ENCODE data around the gene DNAI2.

Gene DNAI2, protein sequence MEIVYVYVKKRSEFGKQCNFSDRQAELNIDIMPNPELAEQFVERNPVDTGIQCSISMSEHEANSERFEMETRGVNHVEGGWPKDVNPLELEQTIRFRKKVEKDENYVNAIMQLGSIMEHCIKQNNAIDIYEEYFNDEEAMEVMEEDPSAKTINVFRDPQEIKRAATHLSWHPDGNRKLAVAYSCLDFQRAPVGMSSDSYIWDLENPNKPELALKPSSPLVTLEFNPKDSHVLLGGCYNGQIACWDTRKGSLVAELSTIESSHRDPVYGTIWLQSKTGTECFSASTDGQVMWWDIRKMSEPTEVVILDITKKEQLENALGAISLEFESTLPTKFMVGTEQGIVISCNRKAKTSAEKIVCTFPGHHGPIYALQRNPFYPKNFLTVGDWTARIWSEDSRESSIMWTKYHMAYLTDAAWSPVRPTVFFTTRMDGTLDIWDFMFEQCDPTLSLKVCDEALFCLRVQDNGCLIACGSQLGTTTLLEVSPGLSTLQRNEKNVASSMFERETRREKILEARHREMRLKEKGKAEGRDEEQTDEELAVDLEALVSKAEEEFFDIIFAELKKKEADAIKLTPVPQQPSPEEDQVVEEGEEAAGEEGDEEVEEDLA

DNA sequence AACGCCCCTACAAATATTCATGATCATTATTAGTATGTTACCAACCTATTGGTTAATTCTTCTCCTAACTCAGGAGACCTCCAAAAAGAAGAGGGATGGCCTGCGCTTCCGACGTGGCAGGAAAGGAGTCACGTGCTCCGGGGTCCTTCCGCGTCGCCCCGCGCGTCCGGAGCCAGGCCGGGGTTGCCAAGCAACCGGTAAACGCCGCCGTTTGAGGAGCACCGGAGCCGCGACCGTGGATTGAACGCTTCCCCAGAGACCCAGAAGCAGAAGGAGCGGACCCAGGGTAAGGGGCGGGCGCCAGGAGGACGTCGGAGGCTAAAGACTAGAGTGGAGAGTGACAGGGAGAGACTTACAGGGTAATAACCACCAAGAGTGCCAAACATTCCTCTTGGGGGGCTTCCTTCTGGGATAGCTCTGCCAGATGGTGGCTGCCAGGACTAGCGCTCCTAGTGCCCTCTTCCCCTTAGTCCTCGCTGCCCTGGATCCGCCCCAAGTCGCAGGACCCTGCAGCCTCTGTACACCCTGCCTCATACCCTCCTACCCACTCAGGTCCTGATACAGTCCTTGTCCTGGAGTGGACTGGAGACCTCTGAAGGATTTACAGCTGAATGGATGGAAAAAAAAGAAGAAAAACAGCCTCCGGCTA, at the start of gene DNAI2:
DNAI2 (plus strand) TSS at position 175 of the 649 bp plus-strand sequence. CDS start 7,584 bp downstream, outside the sequence.
- no peak for FAIRE-seq

DNA sequence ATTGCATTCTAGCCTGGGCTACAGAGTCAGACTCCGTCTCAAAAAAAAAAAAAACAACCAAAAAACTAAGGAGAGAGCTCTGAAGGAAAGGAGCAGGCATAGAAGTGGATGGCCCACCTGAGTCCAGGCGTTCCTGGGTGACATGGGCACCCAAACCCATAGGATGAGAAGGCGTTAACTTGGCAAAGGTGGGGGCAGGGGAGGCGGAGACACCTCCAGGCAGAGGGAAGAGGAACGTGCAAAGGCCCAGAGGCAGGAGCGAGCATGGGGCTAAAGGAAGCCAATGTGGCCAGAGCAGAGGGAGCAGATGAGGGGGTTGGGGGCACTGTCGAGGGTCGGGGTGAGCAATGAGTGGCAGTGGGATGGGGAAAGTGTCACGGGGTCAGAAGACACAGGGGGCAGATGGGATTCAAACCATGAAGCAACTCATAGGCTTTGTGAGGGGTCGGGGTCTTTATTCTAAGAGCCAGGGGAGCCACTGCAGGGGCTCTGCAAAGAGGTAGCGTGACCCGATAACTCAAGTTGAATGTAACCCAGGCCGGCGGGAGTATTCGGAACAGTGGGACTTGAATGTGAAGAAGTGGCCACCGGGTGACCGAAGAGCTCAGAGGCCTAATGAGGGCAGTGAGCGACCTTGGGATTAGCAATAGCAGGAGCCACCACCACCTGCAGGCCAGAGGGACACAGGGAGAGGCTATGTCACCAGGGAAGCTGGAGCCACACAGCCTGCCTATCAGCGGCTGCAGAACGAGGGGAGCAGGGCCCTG, 48.9 kb upstream of the DNAI2 start:
- no peak for FAIRE-seq

DNA sequence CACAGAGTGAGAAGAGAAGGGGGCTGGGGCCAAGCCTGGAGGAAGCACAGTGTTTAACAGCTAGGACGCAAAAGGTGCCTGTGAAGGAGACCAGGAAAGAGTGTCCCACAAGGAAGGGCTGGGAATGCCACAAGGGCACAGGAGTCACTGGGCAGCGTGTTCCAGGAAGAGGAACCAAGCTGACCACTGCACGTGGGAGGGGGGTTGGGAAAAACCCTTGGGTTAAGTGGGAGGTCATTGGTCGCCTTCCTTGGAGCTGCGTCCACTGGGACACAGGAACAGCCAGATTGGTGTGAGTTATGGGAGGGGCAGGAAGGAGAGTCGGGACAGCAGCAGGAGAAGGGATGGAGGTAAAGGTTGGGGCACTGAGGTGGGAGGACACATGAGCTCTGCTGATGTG, 47.8 kb upstream of the DNAI2 start:
- FAIRE-seq = no peak

DNA sequence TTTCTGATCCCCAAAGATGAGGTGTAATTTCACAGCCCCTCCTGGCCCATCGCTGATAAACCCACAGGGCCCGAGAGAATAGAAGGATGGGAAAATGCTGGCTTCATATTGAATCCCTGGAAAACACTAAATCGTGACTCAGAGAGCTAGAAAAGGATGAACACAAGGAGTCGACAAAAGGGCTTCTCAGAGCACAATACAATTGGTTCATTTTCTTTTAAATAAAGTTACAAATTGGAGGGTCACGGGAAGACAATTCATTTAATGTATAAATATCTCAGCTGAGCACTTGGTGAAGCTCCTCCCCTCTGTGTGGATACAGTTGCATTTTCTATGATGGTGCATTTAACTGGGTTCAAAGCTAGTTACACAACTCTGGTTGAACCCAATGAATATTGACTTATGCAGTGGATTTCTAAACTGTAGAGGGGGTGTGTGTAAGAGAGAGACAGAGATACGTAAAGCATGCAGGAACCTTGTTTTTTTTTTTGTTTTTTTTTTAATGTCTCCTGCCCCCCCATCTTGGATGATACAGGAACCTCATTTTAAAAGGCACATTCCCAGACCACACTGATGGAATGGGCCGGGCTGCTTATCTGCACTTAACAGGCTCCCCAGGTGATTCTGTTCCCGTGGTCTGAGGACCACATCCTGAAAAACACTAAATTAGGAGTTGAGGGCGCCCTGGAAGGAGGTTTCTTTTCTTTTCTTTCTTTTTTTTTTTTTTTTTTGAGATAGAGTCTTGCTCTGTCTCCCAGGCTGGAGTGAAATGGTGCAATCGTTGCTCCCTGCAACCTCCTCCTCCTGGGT, 46.6 kb upstream of the DNAI2 start:
- no peak for FAIRE-seq

DNA sequence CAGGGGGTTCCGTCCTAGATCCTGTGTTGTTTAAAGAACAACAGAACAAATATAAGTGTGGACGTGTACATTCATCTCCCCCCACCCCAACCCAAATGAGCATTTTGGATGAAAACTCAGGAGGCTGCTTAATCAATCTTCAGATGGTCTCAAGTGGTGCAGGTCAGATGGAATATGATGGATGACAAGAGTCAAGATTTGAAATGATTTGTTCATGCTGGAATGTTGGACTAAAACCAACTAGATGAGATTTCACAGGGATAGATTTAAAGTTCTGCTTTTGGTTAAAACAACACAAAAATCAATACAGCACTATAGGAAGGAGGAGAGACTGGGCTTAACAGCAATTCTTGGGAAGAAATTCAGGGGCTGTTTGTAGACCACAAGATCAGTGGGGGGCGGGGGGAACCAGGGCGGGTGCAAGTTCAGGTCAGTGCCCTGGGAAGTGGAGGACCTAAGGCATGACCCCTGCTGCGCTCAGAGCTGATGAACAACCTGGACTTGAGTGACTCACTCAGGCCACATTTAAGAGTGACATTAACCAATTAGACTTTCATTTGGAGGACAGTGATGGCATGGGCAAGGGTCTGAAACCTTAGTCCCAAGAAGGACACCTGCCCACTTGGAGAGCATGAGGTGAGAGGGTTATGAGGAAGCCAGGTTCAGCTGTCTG, 45.6 kb upstream of the DNAI2 start:
- no peak for FAIRE-seq

DNA sequence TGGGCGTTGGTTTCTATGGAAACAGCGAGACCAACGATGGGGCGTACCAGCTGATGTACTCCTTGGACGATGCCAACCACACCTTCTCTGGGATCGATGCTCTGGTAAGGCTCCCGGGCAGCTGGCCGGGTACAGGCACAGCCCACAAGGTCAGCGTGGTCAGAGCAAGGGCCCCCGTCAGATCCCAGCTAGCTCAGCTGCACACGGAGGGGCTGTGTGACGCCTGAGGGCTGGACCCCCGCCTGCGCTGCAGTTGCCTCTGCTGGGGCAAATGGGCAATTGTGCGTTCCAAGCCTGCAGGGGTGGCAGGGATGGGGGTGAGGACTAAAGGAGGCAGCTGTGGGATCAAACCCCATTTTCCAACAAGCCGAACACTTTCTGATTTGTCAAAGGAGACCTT, 43.1 kb upstream of the DNAI2 start:
- no peak for FAIRE-seq

DNA sequence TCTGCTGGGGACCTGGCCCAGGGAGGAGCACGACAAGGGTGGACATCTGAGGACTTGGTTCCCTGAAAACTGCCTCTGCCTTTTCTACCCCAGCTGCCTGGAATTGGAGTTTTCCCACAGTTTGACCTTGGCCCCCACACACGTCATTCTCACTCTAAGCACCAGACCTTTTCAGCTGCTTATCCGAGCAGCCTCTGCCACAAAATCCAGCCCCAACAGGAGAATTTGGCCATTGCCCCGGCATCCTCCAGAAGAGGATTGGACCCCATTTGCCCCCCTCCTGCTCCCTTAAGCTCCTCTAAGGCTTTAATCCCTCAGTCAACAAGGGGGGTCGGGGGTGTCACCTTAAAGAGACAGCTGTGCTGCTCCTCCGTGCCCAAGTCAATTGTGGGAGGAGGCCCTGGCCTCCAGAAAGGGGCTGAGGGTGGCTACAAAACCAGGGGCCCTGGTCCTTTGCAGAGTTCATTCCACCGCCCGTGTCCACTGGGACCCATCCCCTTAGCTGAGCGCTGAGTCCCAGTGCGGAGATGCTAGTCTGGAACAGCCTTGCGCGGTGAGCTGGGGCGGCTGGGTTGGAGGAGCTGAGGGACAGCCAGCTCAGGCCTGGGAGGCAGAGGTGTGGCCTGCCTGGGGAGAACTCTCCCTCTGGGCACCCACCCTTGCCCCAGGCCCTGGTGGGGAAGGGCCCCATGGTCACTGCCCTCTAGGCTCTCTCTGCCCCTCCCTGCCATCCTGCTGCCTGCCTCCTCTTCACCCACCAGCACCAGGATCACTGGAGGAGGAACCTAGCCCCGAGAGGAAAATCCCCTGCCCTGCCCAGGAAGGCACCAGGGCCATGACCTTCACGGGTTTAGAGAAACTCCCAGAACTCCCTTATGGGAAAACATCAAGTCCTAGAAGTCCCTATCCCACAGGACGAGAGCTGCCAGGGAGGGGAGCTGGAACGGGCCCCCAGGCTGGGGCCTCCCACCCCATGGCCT, 41.8 kb upstream of the DNAI2 start:
- no peak for FAIRE-seq

DNA sequence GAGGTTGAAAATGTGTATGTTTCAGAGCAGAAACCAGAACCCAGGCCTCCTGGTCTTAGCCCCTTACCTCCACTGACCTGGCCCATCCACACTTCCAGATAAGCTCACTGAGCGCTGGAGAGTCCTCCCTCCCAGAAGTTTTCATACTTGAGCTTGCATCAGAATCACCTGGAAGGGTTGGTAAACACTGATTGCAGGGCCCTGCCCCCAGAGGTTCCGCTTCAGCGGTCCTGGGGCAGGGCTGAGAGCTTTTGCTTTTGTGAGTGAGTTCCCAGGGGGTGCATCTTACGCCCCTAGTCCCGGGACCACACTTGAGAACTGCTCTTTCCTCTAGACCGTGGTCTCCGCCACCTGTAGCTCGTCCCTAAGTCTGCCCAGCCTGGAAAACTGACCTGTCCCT, 40.1 kb upstream of the DNAI2 start:
- no peak for FAIRE-seq

DNA sequence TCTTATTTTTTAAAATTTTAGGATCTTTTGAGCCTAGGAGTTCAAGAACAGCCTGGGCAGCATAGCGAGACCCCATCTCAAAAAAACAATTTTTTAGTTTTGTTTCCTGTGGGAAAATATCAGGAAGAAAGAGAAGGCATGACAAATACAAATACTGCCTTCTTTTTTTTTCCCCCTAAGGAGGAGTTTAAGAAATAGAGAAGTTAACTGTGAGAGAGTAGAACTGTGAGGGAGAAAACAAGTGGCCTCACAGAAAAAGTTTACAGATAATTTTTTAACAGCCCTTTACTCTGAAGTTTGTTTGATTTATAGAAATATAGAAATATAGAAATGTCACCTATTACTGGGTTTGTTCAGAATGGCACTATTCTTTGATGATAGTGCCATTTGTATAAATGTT, 39.5 kb upstream of the DNAI2 start:
- FAIRE-seq = no peak

DNA sequence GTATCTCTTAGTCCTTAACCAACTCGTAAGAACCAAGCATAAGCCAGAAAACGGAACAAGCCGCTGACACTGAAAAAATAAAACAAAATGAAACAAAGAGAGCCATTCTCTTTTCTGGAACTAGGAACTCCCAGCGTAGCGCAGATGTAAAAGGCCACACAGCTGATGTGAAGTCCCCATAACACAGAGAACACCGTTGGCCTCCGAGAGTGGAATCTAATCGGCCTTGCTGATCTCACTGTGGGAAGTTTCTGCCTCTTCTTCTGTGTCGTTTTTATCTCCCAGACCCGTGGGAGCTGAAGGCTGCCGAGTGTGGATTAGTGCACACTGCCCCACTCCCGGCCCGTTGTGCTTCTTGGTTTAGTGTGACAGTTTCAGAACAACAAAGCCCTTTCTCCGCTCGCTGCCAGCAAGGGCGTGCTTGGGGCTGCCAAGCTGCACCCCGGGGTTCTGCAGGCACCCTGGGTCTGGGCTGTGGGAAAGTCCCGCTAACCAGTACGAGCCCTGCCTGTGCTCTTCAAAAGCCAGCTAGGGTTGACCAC, 38.9 kb upstream of the DNAI2 start:
- no peak for FAIRE-seq

DNA sequence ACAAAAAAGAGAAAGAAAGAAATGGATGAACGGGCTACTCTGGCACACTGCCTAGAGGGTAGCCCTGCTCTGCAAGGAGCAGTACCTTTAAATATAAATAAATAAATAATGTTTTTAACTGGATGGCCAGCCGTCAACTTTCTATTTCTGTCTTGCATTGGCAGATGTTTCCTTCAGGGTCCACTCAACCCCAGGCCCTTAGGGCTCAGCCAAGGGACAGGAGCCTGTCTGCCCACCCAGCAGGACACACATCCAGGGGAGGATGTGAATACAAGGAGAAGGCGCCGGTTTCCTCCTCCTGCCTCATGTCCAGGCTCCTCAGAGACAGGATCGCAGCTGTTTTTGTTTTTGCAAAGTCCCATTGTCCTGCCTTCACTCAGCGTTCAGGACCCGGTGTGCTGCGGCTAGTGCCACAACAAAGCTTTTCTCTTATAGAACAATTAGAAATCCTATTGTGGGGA, 38.1 kb upstream of the DNAI2 start:
- no peak for FAIRE-seq

DNA sequence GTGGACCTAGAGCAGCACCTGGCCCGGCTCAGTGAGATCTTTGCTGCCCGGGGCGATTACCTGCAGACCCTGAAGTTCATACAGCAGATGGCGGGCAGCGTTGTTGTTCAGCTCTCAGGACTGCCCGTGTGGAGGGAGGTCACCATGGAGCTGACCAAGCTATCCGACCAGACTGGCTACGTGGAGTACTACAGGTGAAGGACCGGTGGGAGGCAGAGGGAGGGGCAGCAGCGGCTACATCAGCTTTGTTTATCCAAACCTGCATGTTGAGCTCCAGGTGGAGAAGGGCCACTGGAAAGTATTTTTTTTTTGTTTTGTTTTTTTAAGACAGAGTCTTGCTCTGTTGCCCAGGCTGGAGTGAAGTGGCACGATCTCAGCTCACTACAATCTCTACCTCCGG, 36.7 kb upstream of the DNAI2 start:
- no peak for FAIRE-seq

DNA sequence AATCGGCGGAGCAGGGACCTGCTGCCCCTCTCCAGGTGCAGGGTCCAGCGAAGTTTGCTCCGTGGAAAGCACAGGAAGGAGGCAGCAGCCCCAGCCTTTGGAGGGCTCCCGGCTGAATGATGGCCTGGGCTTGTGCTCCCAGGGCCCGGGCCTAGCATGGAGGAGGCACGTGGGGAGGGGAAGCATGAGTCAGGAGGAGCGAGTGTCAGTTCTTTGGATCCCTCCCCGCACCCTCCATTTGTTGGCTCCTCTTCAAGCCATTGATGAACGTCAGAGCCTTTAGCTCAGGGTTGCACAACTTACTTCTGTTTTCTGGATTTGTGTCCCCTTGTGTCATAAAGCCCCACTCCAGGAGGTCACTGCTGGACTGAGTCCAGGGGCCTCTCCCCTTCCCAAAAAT, 34.9 kb upstream of the DNAI2 start:
- FAIRE-seq = no peak

DNA sequence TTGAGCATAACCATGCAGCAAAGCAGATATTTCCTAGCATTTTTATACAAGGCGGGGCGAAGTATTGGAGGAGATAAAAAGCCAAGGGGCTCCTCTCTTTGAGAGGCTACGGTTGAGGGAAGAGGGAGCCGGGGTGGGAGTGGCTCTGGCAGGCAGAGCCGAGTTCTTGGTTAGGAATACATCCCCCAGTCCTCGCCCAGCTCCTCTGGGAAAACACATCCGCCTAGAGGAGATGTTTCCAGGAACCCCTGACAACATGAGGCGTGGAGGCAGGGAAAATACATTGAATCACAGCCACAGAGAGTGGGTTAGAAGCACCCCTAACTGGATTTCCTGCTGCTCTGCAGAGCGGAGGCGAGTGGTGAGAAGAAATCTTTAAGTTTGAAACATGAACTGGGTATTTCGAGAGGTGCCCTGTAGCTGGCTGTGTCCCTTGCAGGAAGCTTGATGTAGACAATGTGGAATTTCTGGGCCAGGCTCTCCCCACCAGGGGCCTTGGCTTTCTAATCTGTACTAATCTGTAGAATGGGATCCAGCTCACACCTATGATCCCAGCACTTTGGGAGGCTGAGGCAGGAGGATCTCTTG, 33.3 kb upstream of the DNAI2 start:
- FAIRE-seq = no peak

DNA sequence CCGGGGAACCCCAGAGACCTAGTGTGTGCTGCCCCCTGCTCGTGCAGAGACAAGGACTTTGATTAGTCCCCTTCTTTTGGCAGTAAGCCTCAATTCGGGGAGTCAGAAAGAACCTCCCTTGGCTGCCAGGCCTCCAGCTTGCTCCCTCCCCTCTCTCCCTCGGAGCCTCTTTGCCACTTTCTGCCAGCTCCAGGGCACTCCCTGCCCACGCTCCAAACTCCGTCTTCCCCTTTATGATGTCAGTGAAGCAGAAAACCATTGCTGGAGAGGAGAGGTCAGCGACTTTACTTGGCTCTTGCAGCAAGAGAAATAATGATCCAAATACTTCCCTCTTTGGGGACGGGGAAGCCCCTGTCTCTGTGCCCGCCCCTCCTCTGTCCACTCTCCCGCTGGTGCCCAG, 32.6 kb upstream of the DNAI2 start:
- FAIRE-seq = no peak

DNA sequence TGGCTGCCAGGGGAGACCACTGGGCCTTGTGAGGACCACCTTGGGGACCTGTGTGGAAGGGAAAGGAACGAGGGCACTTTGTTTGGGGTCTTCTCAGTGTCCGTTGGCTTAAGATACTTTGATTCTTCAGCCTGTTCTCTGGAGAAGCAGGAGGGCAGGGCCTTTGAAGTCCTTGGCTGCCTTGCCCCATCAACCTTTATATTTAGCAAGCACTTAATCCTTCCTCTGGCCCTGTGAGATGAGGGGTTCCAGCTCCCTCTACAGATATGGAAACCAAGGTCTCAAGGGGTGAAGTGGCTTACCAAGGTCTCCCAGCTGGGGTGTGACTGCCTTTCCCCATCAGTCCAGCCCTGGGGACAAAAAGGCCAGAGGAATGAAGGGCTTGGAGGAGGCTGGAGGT, 32.2 kb upstream of the DNAI2 start:
- FAIRE-seq = no peak

DNA sequence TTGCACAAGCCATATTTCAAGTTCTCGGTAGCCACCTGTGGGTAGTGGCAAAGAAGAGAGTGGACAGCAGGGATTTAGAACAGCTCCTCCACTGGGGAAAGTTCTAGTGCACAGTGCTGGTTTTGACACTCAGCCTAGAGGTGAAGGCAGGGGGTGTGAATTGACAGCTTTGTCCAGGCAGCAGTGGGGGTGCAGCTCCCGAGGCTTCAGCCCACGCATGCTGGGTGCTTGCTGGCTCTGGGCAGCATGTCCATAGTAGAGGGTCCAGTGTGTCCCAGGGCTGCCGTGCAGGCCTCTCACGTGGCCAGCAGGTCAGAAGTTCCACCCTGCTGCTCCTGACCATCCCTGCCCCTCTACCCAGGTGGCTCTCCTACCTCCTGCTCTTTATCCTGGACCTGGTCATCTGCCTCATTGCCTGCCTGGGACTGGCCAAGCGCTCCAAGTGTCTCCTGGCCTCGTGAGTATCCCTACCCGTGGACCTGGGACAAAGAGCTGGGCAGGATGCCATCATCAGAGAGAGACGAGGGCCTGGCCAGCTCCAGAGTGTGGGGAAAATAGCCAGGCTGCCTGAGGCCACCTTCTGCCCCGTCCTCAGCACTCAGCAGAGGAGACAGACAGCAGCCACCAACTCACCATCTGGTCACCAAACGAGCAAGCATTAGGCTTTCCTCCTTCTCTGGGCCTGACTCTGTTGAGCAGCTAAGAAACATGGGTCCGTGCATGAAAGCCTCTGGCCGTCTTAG, 30.9 kb upstream of the DNAI2 start:
- no peak for FAIRE-seq

DNA sequence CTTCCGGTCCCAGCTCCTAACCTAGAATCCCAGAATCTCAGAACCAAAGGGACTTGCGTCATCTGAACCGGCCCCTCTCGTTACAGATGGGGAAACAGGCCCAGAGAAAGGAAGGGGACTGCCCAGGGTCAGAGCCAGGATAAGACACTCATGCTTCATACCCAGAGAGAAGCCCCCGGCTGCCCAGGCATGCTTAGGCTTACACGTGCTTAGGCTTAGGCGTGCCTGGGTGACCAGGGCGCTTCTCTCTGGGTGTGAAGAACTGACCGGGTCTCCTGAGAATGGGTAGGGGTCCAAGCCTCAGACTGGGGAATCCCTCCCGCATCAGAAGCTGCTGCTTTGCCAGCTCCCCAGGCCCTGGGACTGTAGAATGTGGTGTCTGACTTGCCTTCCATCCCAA, 29.9 kb upstream of the DNAI2 start:
- FAIRE-seq = no peak

DNA sequence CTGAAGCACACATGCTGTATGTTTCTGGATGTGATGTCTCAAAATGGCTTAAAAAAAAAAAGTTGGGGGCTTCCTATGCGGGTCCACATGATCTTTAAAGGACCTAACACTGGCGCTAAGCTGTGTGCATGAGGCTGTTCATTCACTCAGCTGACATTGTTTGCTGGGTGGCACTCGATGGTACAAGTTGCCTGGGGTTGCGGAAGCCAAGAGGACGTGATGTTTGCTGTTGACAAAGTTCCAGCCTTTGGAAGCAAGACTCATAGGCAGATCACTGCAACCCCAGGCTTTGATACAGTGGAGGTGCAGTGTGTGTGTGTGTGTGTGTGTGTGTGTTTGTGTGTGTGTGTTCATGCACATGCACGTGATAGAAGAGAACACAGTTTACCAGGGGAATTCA, 29.5 kb upstream of the DNAI2 start:
- no peak for FAIRE-seq
